ENCODE measurements around the gene BACE2. TPM values are rescaled to one million over a fixed set of nuclear protein-coding genes. Genes with fewer than 3 reads are reported as not detected.
"Not testable (repeated sequence)": the region's sequence is repeated elsewhere in the genome, so short reads cannot be mapped to it uniquely, and the experiment has no call there.

Gene BACE2
- total RNA-seq, 3 donors from 2014 or later = 37.2 to 115 (median 51.2) TPM

GRCh38 chr21:41186755-41187536 lies 19.0 kb downstream of the BACE2 start:
- H3K36me3 ChIP-seq (ENCODE audit: low read depth) = no peaks in the 10 kb centered on the region
- TF ChIP-seq CTCF (IDR thresholded peaks at IDR 0.05) = no peak
- H3K4me1 ChIP-seq (ENCODE audit: low read depth) = peaks cover 8% of the 10 kb centered on the region
- H3K4me3 ChIP-seq = no peak overlapping the region
- H3K9me3 ChIP-seq = peaks cover 3% of the 10 kb centered on the region
- ATAC-seq (peak; percentile 85), DNase-seq (no peak)
- intact Hi-C loops (cut with DNase I, micrococcal nuclease) = no loop called here

- no peak for ATAC-seq
- DNase-seq = no peak
- no peaks in the 10 kb centered on the region for H3K36me3 ChIP-seq (ENCODE audit: low read depth)
- no peak for TF ChIP-seq CTCF (IDR thresholded peaks at IDR 0.05)
- intact Hi-C loops (cut with DNase I, micrococcal nuclease) = no loop called here
- H3K4me1 ChIP-seq (ENCODE audit: low read depth) = peaks cover 8% of the 10 kb centered on the region
- H3K9me3 ChIP-seq = peaks cover 3% of the 10 kb centered on the region
- no peak overlapping the region for H3K4me3 ChIP-seq
Observed at GRCh38 chr21:41187537-41188025, 19.6 kb downstream of the BACE2 start.

GRCh38 chr21:41188486-41189149 lies 20.7 kb downstream of the BACE2 start:
- no peak for TF ChIP-seq CTCF (IDR thresholded peaks at IDR 0.05)
- intact Hi-C loops (cut with DNase I, micrococcal nuclease) = no loop called here
- peaks cover 8% of the 10 kb centered on the region for H3K4me1 ChIP-seq (ENCODE audit: low read depth)
- ATAC-seq = no peak
- no peak overlapping the region for H3K4me3 ChIP-seq
- H3K9me3 ChIP-seq = peaks cover 3% of the 10 kb centered on the region
- no peaks in the 10 kb centered on the region for H3K36me3 ChIP-seq (ENCODE audit: low read depth)
- no peak for DNase-seq

GRCh38 chr21:41189150-41189745 lies 21.3 kb downstream of the BACE2 start:
- no peak for TF ChIP-seq CTCF (IDR thresholded peaks at IDR 0.05)
- no peak for DNase-seq
- ATAC-seq = no peak
- Histone ChIP-seq H3K4me1 (ENCODE audit: low read depth) (peaks cover 8% of the 10 kb centered on the region), H3K9me3 (peaks cover 3% of the 10 kb centered on the region), H3K4me3 (no peak overlapping the region), H3K36me3 (ENCODE audit: low read depth) (no peaks in the 10 kb centered on the region)
- intact Hi-C loops (cut with DNase I, micrococcal nuclease) = no loop called here

- intact Hi-C loops (cut with DNase I, micrococcal nuclease); H3K36me3 ChIP-seq (ENCODE audit: low read depth); ATAC-seq; DNase-seq; H3K9me3 ChIP-seq; H3K4me3 ChIP-seq; H3K4me1 ChIP-seq (ENCODE audit: low read depth): not testable (repeated sequence)
Observed at GRCh38 chr21:41192552-41192951, 24.6 kb downstream of the BACE2 start.

GRCh38 chr21:41195311-41195710 lies 27.4 kb downstream of the BACE2 start:
- no peak for DNase-seq
- TF ChIP-seq CTCF (IDR thresholded peaks at IDR 0.05) = no peak
- H3K9me3 ChIP-seq = no peaks in the 10 kb centered on the region
- peaks cover 4% of the 10 kb centered on the region for H3K4me1 ChIP-seq (ENCODE audit: low read depth)
- H3K36me3 ChIP-seq (ENCODE audit: low read depth) = no peaks in the 10 kb centered on the region
- intact Hi-C loops (cut with DNase I, micrococcal nuclease) = no loop called here
- peak; percentile 81 for ATAC-seq
- H3K4me3 ChIP-seq = no peak overlapping the region

All from mucosa of descending colon (tissue), 3 donors.